GM19467 (cell line): ENCODE measurements around the gene GRPEL2.

Experiments used
- ATAC-seq: cut with Tn5 transposase; IDR thresholded peaks from one replicate; pipeline ENCODE4 v1.9.1; 2021; ENCODE audit warnings: mild to moderate bottlenecking, moderate library complexity; ENCODE audit not compliant: unreplicated experiment

The GRPEL2 gene

GRCh38 chr5:149345147-149345891, at the start of gene GRPEL2:
GRPEL2 (plus strand) TSS chr5:149345499; CDS start chr5:149345540, 41 bp downstream.
- peak; percentile 94 for ATAC-seq

GRCh38 chr5:149297340-149298025, 47.8 kb upstream of the GRPEL2 start:
- no peak for ATAC-seq

GRCh38 chr5:149298163-149298562, 47.1 kb upstream of the GRPEL2 start:
- no peak for ATAC-seq

GRCh38 chr5:149298842-149299404, 46.4 kb upstream of the GRPEL2 start:
- ATAC-seq: no peak

GRCh38 chr5:149299451-149300054, 45.7 kb upstream of the GRPEL2 start:
- no peak for ATAC-seq

- no peak for ATAC-seq
These were observed 44.9 kb upstream of the GRPEL2 start for GRCh38 chr5:149300441-149300840.

GRCh38 chr5:149301049-149301743, 44.1 kb upstream of the GRPEL2 start:
- no peak for ATAC-seq

GRCh38 chr5:149301744-149302380, 43.4 kb upstream of the GRPEL2 start:
- no peak for ATAC-seq

GRCh38 chr5:149302641-149303040, 42.7 kb upstream of the GRPEL2 start:
- no peak for ATAC-seq

GRCh38 chr5:149303210-149303609, 42.1 kb upstream of the GRPEL2 start:
- ATAC-seq: no peak

GRCh38 chr5:149304195-149305078, 40.9 kb upstream of the GRPEL2 start:
- no peak for ATAC-seq

- no peak for ATAC-seq
These were observed 35.9 kb upstream of the GRPEL2 start for GRCh38 chr5:149309354-149309753.

GRCh38 chr5:149310488-149310887, 34.8 kb upstream of the GRPEL2 start:
- no peak for ATAC-seq

GRCh38 chr5:149310947-149311658, 34.2 kb upstream of the GRPEL2 start:
- no peak for ATAC-seq

GRCh38 chr5:149313151-149313841, 32.0 kb upstream of the GRPEL2 start:
- ATAC-seq: no peak

GRCh38 chr5:149314571-149315111, 30.7 kb upstream of the GRPEL2 start:
- ATAC-seq: no peak

- no peak for ATAC-seq
These were observed 29.5 kb upstream of the GRPEL2 start for GRCh38 chr5:149315753-149316152.
